OCI-LY3 (cell line): ENCODE data around the gene ERG.

Experiments
- H2AFZ ChIP-seq: fragments of 200-600, 300-600 bp; shearing (Covaris generic); 2 replicates; pipeline ENCODE4 v1.6.0; 2014; ENCODE audit warnings: antibody characterized with exemption, low read depth, low read length
- H3K27ac ChIP-seq: fragments of 200-600, 300-600 bp; sonication (generic); 2 replicates; pipeline ENCODE4 v1.5.1; 2014; ENCODE audit warnings: mild to moderate bottlenecking, low read length, moderate library complexity, mixed read lengths
- H3K27me3 ChIP-seq: fragments of 200-600, 300-600 bp; sonication (generic); 2 replicates; pipeline ENCODE4 v1.6.1; 2014; ENCODE audit warnings: low read depth, low read length, mixed read lengths
- H3K36me3 ChIP-seq: fragments of 200-600, 300-600 bp; sonication (generic); replicated peaks from 2 replicates; pipeline ENCODE3; 2014; ENCODE audit warnings: low read depth, low read length, mixed read lengths
- H3K4me1 ChIP-seq: fragments of 300-600, 200-600 bp; sonication (generic); 2 replicates; pipeline ENCODE4 v1.6.1; 2014; ENCODE audit warnings: low read length, mixed read lengths
- H3K4me2 ChIP-seq: fragments of 200-600, 300-600 bp; sonication (generic); 2 replicates; pipeline ENCODE4 v1.6.1; 2014; ENCODE audit warnings: low read length, mixed read lengths
- H3K4me3 ChIP-seq: fragments of 300-600, 200-600 bp; sonication (generic); 2 replicates; pipeline ENCODE4 v1.5.1; 2014; ENCODE audit warnings: antibody characterized with exemption, mild to moderate bottlenecking, low read length, moderate library complexity
- H3K79me2 ChIP-seq: fragments of 300-600, 200-600 bp; shearing (Covaris generic); 2 replicates; pipeline ENCODE4 v1.6.1; 2014; ENCODE audit warnings: mild to moderate bottlenecking, low read length, mixed read lengths
- H3K9ac ChIP-seq: fragments of 300-600, 200-600 bp; shearing (Covaris generic); 2 replicates; pipeline ENCODE4 v1.6.0; 2014; ENCODE audit warnings: mild to moderate bottlenecking, low read length, moderate library complexity
- H3K9me3 ChIP-seq: fragments of 200-600, 300-600 bp; shearing (Covaris generic); 2 replicates; pipeline ENCODE4 v1.6.1; 2014; ENCODE audit warnings: low read length, mixed read lengths; ENCODE audit not compliant: insufficient read depth
- H4K20me1 ChIP-seq: fragments of 200-600, 300-600 bp; sonication (generic); 2 replicates; pipeline ENCODE4 v1.6.1; 2016; ENCODE audit warnings: low read length, mixed read lengths; ENCODE audit not compliant: insufficient read depth
- CTCF ChIP-seq: fragments of 200-600, 300-600 bp; sonication (generic); IDR thresholded peaks from 2 replicates; pipeline ENCODE4 v1.5.1; 2014; ENCODE audit warnings: antibody characterized with exemption, low read length, low read depth
- EZH2phosphoT487 ChIP-seq: fragments of 200-600 bp; shearing (Covaris generic); IDR thresholded peaks from 2 replicates; pipeline ENCODE4 v1.6.1; 2018; ENCODE audit warnings: antibody characterized with exemption, mixed run types, low read depth

Gene ERG

DNA sequence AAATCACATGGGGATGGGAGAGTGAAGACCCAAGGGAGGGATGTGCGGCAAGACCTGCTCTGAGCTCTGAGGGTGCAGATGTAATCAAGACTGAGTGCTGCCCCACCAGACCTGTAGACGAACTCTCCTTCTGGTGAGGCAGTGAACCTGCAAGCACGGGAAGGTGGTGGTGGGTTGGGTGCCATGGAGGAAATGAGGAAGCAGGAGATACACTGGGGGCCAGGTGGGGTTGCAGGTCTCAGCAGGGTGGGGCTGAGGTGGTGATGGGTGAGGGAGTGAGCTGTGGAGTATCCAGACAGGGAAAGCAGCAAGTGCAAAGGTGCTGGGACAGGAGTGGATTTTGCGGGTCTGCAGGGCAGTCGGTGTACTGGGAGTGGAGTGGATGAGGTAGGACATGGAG lies 139.2 kb downstream of the ERG start:
- Histone ChIP-seq H3K27me3 (no peaks in the 10 kb centered on the region), H3K4me3 (no peak overlapping the region), H3K27ac (no peak overlapping the region), H2AFZ (no peak overlapping the region), H3K4me1 (no peaks in the 10 kb centered on the region), H3K36me3 (no peaks in the 10 kb centered on the region), H3K9ac (no peak overlapping the region), H3K9me3 (no peaks in the 10 kb centered on the region), H3K4me2 (no peak overlapping the region), H3K79me2 (no peaks in the 10 kb centered on the region), H4K20me1 (no peaks in the 10 kb centered on the region)
- no peak for TF ChIP-seq EZH2phosphoT487
- no peak for TF ChIP-seq CTCF

DNA sequence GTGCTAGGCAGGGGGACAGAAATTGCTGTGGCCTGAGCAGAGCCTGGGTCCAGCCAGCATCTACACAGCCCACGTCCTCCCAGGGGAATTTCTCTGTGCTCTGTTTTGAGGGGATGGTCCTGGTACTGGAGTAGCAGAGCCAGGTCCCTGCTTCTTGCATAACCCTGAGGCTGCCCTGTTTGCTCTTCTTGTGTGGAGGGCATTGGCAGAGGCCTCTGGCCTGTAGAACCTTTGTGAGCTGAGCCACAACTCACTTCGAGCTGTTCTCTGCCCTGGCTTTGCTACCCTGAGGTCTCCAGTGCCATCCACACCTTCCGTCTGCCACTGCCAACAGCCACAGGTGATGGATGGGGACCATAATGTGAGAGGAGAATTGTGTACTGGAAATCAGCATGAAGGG lies 139.6 kb downstream of the ERG start:
- Histone ChIP-seq H3K9ac (no peak overlapping the region), H4K20me1 (no peaks in the 10 kb centered on the region), H3K79me2 (no peaks in the 10 kb centered on the region), H3K4me2 (no peak overlapping the region), H3K36me3 (no peaks in the 10 kb centered on the region), H2AFZ (no peak overlapping the region), H3K4me3 (no peak overlapping the region), H3K9me3 (no peaks in the 10 kb centered on the region), H3K27ac (no peak overlapping the region), H3K4me1 (no peaks in the 10 kb centered on the region), H3K27me3 (no peaks in the 10 kb centered on the region)
- TF ChIP-seq CTCF (no peak), EZH2phosphoT487 (no peak)

DNA sequence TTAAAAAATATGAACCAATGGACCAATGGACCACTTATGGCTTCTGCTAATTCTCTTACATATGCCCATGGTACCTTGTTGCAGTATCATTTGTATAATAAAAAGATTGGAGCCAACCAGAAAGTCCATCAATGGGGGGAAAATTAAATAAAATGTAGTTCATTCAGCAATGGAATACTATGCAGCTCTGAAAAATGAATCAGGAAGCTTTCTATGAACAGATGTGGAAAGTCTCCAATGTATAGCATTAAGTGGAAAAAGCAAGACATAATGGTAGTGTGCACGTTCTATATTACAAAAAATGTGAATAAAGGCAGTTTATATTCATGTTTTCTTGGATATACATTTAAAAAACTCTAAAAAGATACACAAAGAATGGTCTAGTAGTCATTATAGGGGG lies 140.2 kb downstream of the ERG start:
- TF ChIP-seq EZH2phosphoT487: no peak
- Histone ChIP-seq H3K4me2 (no peak overlapping the region), H4K20me1 (no peaks in the 10 kb centered on the region)

GRCh38 chr21:38356883-38357625 lies 141.2 kb downstream of the ERG start:
- Histone ChIP-seq H3K9ac (no peak overlapping the region), H3K27ac (no peak overlapping the region), H3K4me2 (no peak overlapping the region), H3K4me3 (no peak overlapping the region), H3K79me2 (no peaks in the 10 kb centered on the region), H3K36me3 (no peaks in the 10 kb centered on the region), H3K27me3 (no peaks in the 10 kb centered on the region), H3K4me1 (no peaks in the 10 kb centered on the region), H4K20me1 (no peaks in the 10 kb centered on the region), H2AFZ (no peak overlapping the region), H3K9me3 (no peaks in the 10 kb centered on the region)
- TF ChIP-seq CTCF (no peak), EZH2phosphoT487 (no peak)

More for the DNA sequence above, 140.2 kb downstream of the ERG start:
- Histone ChIP-seq H3K9ac (no peak overlapping the region), H3K36me3 (no peaks in the 10 kb centered on the region), H3K27me3 (no peaks in the 10 kb centered on the region), H3K27ac (no peak overlapping the region), H3K4me3 (no peak overlapping the region), H3K4me1 (no peaks in the 10 kb centered on the region), H2AFZ (no peak overlapping the region), H3K9me3 (no peaks in the 10 kb centered on the region), H3K79me2 (no peaks in the 10 kb centered on the region)
